ENCODE data around the gene WDR75.

DNA sequence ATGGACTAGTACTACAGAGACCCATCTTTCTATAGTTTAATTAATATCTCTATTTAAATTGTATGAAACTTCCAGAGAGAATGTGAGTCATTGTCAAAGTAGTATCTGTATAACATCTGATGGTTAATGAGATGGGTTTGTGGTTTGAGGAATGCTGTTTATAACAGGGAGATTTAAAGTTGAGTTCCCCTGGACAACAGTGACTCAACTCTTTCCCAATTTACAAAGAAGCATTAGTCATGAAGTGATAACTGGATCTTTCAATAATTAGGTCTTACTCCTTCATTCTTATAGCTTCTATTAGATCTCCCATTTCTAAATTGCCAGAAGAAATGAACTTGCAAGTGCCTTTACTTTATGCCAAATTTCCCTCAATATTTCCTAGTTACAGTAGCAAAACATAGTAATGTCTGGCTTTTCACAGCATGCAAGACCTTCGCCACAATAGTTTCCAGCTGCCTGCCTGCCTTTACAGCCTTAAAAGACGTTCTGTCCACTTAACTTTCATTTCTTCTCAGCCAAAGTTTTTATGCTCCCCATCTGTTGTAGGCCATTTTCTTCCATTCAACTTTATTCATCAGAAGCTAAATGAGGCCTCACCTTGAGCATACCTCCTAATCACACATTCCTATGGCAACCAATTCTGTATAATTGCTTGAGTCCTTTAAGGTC is 47.7 kb upstream of the WDR75 start:
- TF ChIP-seq, protein P1, sequence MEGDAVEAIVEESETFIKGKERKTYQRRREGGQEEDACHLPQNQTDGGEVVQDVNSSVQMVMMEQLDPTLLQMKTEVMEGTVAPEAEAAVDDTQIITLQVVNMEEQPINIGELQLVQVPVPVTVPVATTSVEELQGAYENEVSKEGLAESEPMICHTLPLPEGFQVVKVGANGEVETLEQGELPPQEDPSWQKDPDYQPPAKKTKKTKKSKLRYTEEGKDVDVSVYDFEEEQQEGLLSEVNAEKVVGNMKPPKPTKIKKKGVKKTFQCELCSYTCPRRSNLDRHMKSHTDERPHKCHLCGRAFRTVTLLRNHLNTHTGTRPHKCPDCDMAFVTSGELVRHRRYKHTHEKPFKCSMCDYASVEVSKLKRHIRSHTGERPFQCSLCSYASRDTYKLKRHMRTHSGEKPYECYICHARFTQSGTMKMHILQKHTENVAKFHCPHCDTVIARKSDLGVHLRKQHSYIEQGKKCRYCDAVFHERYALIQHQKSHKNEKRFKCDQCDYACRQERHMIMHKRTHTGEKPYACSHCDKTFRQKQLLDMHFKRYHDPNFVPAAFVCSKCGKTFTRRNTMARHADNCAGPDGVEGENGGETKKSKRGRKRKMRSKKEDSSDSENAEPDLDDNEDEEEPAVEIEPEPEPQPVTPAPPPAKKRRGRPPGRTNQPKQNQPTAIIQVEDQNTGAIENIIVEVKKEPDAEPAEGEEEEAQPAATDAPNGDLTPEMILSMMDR (conservative IDR thresholded peaks at IDR 0.05; ENCODE audit: low read length) = no peak
- TF ChIP-seq EZH2phosphoT487 (IDR thresholded peaks at IDR 0.05; ENCODE audit: borderline replicate concordance, low read depth, low read length) = no peak

Measured in OCI-LY7 (cell line).